Cardiac ventricle fibroblast (primary cell): Measurements from ENCODE around the gene TLE3. TPM values are rescaled to one million over a fixed set of nuclear protein-coding genes. Genes with fewer than 3 reads are reported as not detected.

Source experiments
- total RNA-seq: library from RNA; depleted of rRNA; stranded (reverse); fragments of >200 nt; gene quantifications from 2 replicates; pipeline ENCODE4 v1.2.3, GENCODE V29; 2015

The TLE3 gene
- total RNA-seq, result 52.4 and 64.5 TPM in 2 replicates

GRCh38 chr15:70097321-70098152, at the start of gene TLE3:
TSS of gene TLE3 (minus strand) at chr15:70097917. CDS start at chr15:70096798, 1,119 bp downstream.

